Stimulated activated CD4-positive, alpha-beta T cell treated with anti-CD3 and anti-CD28 coated beads, TNF-alpha, amount 100 ng/mL, for 4 hours (primary cell): ENCODE results near the gene GABRB1.

ENCODE experiments used
- DNase-seq, 3 experiments: peaks; one replicate each; pipeline ENCODE4 v3.0.0-alpha.2; 2020; ENCODE audit warnings: low read depth in 3 of 3

The GABRB1 gene

DNA sequence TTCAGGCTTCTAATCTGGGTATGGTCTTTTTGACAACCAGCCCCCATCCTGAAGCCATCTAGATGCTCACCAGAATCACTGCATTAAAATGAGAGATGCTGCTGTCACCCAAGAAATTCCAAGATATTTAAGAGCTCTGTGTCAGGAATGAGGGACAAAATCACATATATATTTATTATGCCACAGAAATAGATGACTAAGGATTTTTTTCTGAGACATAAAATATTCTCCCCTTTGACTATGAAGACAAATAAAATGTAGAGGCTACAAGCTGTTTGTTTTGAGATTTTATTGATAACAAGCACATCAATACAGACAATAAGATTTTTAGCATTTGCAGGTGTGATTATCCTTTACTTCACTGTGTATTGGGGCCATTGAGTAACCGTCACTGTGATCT is 354.8 kb downstream of the GABRB1 start:
- DNase-seq, result no peak

DNA sequence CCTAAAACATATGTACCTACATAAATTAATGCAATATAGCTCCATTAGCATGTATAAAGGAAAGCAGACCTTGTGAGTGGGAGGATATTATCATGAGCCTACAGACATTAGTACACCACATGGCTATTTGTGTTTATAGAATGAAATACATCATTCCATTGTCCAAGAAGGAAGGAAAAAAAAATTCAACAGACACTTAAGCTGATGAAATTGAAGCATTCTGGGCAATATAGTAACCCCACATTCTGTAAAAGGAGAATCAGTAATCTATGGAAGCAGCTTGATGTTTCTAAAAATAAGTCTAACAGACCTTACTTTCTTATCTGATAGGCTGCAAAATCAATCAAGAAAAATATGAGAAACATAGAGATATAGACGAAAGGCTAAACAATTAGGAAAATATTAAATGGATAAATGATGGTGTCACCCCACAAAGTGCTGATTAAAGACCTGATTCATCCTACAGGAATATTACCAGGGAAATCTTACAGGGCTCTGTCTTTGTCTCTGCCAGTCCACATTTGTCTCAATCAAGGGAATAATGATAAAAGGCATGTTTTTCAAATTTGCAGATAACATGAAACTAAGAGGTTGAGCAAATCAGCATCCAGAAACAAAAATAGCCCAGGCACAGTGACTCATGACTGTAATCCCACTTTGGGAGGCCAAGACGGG is 355.3 kb downstream of the GABRB1 start:
- no peak for DNase-seq

DNA sequence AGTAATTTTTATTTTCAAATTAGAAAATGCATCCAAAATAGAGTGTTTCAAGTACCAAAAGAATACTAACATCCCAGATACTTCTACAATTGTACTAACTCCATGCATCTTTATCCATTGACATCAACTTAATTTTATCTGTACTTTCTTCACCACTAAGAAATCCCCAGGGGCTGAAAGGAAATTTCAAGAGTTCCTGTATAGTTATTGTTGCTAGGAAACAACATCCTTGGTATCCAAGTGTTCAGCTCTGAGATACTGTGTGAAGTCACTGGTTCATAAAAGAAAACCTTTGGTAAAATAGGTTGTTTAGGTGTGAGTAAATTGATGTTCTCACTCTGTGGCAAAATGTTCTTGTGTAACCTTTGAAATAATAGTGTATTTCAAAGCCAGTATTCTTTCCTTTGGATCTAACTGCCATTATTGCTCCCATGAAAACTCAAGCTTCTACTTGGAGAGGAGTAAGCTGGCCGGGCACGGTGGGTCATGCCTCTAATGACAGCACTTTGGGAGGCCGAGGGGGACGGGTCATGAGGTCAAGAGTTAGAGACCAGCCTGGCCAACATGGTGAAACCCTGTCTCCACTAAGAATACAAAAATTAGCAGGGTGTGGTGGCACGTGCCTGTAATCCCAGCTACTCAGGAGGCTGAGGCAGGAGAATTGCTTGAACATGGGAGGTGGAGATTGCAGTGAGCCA is 359.2 kb downstream of the GABRB1 start:
- DNase-seq, result no peak

DNA sequence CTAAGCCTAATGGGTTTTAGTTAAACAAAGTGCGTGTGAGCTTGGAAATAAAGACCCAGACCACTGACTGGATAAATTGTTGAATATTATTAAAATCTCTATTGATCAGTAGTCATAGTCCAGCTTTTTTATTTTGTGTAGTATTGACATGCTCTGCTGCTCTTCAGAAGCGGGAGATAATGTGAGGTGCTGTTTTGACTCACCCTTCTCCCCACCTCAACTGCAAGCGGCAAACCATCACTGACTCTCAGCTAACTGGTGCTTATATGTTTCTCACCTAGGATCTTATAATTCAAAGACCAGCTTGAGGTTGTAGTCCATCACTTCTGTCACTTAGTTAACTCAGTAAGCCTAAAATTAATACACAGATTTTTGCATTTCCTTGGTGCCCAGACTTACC is 359.9 kb downstream of the GABRB1 start:
- DNase-seq, result no peak

DNA sequence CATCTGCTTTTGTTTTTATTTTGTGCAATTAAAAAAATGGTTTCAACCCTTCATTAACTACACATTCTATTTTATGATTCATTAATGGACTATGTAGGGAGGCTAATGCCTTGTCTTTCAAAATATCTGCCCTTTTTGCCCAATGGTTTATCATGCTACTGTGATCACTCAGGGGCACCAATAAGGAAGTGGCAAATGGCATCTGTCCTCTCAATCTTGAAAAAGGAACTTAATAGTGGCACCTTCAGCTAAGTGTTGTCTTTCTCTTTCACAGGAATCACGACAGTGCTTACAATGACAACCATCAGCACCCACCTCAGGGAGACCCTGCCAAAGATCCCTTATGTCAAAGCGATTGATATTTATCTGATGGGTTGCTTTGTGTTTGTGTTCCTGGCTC is 375.0 kb downstream of the GABRB1 start:
- DNase-seq, result no peak

DNA sequence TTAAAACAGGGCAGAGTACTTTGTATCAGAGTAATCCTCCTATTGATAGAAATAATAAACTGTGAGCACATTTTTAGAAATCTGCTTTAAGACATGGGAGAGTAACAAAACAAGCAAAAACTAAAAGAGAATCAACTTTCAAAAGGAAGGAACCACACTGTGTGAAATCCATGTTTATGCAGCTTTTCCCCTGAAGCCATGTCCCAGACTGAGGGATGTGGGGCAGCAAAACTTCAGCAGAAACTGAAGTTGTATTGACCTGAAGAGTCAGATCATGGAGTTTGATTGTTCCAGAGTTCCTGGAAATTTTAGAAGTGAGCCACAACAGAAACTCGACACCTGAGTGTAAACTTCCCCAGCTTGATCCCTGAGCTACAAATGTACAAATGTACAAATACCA is 378.9 kb downstream of the GABRB1 start:
- DNase-seq, result no peak

DNA sequence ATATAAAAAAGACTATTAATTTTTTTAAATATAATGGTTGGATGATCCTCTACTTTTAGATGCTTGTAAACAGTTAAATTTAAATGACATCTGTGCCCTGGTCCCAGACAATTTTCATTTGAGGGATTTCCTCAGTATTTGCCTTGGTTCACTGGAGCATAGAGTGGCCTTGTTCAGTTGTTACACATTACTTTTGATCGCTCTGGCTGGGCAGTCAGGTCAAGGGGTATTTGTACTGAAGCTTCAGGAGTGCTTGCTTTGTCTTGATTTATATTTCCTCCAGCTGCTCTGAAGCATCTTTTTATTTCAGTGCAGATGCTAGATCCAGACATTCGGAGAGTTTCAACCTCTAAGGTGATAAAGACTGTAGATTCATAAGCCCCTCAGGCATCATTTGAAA is 382.2 kb downstream of the GABRB1 start:
- no peak for DNase-seq

DNA sequence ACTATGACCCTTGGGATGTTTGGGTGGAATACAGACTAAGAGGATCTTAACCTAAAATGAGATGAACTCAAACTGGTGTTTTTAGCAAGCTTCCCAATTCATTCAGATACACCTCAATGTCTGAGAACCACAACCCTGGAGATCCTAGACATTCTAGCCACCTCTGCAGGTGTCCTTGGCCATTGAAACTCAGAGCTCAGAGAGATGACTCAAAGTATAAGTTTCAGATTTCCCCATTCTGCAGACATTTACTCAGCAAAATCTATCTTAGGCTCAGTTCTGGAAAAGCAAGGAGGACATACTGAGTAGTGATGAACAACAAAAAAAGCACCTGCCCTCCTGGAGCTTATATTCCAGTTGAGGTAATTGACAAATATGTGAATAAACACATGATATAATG is 384.4 kb downstream of the GABRB1 start:
- no peak for DNase-seq

DNA sequence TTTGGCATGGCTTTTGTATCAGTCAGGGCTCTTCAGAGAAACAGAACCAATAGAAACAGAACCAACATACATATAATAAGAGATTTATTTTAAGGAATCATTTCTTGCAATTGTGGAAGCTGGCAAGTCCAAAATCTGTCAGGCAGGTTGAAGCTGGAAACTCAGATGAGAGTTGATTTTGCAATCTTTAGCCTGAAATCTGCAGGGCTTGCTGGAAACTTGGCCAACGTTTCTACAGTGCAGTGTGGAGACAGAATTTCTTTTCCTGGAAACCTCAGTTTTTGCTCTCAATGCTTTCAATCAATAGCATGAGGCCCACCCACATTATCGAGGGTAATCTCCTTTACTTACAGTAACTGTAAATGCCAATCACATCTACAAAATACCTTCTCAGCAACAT is 386.8 kb downstream of the GABRB1 start:
- no peak for DNase-seq

DNA sequence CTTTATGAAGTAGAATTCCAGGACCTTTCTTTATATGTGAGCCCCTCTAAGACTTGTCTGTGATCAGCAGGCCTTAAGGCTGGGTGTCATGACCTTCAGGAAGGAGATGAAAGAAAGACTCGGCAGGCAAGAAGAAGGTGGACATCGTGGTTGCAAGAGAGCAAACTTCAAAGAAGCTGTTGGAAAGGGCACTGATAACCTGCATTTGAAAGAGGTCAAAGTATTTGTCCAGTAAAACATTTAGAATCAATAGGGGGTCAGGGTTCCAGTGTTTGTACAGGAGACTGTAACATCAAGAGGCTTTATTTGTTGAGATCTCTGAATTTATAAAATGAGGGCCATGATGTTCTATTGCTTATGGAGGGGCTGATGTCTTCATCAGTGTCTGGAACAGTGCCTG is 387.9 kb downstream of the GABRB1 start:
- no peak for DNase-seq

DNA sequence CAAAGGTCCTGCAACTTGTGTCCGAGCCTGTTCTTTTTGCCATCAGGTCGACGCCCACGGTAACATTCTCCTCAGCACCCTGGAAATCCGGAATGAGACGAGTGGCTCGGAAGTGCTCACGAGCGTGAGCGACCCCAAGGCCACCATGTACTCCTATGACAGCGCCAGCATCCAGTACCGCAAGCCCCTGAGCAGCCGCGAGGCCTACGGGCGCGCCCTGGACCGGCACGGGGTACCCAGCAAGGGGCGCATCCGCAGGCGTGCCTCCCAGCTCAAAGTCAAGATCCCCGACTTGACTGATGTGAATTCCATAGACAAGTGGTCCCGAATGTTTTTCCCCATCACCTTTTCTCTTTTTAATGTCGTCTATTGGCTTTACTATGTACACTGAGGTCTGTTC is 394.3 kb downstream of the GABRB1 start:
- no peak for DNase-seq

DNA sequence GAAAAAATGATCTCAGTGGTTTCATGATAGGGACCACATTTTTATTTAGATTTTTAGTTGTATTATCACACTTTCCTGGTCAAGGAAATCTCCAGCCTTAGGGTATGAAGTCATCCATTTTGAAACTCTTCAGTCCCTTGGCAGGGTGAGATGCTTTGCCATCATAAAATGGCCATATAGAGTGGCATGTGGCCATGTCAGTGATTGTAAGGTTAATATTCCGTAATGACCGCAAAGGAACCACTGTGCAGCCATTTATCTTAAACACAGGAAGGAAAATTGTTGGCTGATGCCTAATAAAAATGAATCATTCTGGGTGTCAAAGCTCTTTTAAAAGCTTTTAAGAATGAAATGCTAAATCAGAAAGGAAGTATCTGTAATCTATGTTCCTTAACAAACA is 396.6 kb downstream of the GABRB1 start:
- no peak for DNase-seq

DNA sequence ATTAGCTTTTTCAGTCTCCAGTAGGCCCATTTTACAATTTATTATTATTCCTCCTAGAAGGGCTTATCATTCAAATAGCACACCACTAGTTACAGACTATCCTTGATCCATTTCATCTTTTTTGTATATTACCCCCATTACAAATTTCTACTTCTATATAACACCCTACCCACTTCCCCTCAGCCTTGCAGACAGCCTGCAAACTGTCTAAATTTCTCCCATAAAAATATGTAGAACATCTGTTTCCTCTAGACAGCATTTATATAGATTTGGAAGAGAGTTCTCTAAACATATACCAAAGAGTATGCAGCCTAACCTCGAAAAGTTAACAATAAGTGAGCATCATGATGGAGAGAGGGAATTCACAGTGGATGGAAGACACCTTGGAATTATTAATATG is 401.4 kb downstream of the GABRB1 start:
- DNase-seq, result no peak

DNA sequence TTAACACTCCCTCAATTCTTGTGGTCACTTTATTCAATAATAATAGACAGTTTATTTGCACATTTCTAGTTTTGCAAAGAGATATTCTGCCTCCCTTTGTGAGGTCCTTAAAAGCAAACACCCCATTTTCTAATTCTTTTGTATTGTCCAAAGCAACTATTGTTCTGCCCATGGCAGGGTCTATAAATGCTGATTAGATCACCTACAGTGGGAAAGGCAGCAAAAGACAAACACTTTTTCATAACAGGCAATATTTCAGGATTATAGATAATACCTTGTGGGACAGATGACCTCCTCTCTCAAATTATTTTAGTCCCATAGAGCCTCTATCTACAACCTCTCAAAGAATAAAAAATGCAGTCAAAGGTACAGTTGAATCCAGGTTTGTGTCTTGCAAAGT is 403.6 kb downstream of the GABRB1 start:
- no peak for DNase-seq

DNA sequence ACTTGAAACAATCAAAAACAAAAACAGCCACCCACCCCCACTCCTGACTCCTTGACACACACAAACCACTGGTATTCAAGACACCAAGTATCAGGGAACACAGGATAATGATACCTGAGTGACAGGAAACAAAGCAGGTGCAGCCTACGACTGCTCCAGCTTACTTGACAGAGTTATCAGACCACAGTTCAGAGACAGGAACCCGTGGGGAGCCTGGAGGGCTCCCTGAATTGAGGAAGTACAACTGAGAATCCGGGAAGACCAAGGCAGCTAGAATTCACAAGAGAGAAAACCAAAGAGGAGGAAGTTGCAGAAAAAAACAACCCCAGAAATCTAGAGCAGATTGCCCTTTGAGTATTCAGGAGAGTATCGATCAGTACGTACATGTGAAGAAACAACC is 411.6 kb downstream of the GABRB1 start:
- DNase-seq, result no peak

DNA sequence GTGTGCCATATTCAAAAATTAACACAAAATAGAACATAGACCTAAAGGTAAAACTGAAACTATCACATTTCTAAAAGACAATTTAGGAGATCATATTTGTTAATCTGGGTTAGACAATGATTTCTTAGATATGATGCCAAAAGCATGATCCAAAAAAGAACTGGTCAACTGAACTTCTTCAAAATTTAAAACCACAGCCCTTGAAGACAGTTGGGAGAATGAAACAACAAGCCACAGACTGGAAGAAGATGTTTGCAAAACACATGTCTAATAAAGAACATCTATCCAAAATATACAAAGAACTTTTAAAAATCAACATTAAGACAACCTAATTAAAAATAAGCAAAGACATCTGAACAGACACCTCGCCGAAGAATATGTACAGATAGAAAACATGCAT is 412.7 kb downstream of the GABRB1 start:
- DNase-seq, result no peak

DNA sequence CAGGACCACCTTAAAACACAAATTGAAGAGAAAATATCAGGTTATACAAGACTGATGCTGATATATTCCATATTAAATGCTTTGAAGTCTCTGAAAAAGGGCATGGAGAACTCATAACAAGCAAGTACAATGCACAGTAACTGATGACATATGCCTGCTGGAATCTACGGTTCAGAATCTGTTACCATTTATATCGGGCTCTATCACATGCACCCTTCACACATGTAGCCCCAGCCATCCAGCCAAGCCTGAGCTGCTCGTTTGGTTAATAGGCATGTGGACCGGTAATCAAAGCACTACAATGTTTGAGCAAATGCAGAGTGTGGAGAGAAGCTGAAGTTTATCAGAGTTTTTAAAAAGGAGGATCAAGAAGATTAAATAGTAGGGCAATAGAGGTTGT is 420.3 kb downstream of the GABRB1 start:
- no peak for DNase-seq

DNA sequence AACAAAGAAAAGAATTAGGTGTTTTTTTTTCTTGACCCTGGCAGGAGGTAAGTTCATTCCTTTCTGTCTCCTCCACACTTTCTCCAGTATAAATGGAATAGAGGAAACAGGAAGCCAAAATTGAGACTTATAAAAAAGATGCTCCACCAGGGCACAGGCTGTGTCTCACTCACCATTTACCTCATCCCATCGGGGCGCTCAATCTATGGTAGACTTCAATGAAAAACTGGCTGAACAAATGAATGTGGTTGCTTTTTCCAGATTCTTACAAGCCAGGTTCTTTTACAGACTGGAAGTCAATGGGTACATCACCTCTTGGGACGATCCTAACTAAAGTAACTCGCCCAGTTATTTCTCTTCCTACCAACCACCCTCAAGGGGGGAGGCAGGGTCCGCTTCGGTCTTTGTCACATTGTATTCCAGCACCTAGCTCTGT is 431.4 kb downstream of the GABRB1 start:
- no peak for DNase-seq

DNA sequence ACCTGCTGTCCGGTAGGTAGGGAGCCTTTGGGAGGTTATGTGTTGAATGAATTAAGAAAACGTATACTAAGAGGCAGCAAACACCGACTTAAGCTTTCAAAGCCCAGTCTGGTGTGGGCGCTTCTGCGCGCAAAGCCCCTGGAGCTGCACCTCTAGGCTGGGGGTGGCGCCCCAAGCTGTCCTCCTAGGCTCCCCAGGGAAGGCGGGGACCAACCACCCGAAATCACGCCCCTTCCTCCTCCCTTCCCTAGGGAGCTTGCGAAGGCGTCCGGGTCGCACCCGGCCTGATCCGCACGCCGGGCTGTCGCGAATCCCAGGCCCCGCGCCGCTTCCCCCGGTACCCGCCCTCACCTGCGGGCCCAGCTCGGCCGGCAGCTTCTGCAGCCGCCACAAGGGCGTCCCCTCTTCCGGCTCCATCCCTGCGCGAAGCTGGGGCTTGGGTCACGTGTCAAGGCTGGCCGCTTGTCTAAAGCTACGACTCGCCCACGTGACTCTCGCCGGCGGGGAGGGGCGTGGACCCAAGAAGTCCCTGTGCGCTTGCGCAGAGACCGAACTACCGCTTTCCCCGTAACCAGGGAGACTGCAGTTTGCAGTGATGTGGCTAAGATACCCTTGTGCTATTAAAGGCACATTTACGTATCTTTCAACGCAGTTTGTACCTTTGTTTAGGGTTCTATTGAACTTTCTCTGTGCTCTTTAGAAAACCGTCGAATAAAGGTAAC is 432.0 kb downstream of the GABRB1 start, which contains the start of gene COMMD8:
COMMD8 (minus strand) TSS at position 468 of the 722 bp plus-strand sequence; CDS start at position 417, 51 bp downstream.
- DNase-seq, result peak; percentile 94 to 95 (median 94)

DNA sequence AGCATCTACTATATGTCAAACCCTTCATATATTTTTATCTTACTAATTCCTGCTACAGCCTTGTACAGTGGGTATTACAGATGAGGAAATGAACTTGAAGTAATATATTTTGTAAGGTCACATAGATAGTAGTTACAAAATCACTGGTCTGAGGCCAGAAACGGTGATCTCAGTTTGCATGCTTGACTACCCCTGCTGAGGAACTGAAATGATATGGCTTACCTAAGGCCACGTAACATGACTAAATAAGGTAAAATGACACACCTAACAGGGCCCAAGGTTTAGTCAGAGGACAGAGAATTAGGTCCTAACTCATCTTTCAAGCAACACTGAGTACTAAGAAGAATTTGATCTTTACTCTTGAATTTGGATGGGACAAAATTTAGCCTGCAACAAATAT is 433.6 kb downstream of the GABRB1 start:
- no peak for DNase-seq

DNA sequence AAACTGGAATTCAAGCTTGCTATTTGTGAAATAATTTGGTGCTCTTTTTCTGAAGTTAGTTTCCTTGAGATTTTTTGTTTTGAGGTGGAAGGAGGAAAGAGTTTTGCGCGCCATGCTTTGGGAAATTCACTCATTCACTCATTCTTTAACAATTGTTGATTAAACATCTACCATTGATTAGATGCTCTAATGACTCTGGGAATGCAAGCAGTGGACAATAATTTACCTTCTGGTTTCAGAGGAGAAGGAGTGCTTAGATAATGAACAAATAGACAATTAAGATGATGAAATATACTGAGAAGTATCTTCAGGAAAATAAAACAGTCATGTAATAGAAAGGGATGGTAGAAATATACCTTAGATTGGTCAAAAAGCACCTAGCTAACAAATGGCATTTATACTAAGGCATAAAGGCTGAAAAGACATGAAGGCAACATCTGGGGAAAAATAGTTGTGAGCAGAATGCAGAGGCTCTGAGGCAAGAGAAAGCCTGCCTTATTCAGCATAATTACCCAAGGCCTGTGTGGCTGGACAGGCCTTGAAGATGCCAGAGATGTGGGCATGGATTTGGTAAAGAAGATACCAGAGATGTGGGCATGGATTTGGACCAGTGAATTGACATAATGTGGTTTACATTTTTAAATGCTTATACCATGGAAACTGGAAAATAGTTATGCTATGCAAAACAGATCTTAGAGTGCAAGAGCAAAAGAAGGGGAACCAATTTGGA is 434.9 kb downstream of the GABRB1 start:
- no peak for DNase-seq

DNA sequence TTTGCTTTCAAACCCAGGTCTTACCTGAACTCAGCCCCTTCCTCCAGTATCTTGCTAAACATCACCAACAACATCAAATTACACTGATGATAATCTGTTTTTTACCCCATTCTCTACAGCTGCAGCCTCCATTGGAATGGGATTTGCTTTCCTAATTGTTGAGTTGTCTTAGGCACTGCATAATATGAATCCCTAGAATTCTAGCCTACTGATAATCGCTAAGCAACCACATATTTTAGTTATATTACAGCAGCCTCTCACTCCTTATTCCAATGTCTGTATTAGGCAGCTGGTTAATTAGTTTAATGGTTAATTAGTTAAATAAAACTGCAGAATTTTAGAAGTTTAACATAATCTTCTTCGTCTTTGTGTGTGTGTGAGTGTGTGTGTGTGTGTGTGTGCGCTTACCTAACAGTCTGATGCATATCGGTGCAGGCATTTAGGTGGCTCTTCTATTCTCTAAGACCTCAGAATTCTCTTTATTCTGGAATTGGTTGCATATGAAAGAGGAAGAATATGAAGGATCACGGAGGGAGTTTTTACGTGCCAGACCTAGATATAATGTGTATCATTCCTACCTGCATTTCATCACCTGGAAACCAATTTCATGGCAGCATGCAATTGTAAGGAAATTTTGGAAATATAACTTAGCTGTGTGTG is 437.5 kb downstream of the GABRB1 start:
- no peak for DNase-seq
